Measurements from ENCODE around the gene USP5. TPM values are rescaled to one million over a fixed set of nuclear protein-coding genes. Genes with fewer than 3 reads are reported as not detected.

Gene USP5
- total RNA-seq, 1 donor from 2014 or later = 60.9 TPM

DNA sequence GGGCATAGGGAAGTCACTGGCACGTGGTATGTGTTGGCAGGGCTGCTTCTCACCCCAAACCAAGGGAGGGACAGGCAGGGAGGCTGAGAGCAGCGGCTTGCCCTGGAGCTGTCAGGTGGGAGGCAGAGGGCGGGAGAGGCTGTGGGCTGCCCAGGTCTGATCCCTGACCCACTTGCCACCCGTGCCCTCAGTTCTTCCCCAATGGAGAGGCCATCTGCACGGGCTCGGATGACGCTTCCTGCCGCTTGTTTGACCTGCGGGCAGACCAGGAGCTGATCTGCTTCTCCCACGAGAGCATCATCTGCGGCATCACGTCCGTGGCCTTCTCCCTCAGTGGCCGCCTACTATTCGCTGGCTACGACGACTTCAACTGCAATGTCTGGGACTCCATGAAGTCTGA, 6.6 kb upstream of the USP5 start:
- Histone ChIP-seq H3K27me3 (no peaks in the 10 kb centered on the region), H3K4me3 (no peak overlapping the region), H3K4me2 (no peak overlapping the region), H4K20me1 (ENCODE audit: low read depth) (peaks cover 29% of the 10 kb centered on the region), H3K36me3 (no peaks in the 10 kb centered on the region), H3K4me1 (peaks cover 20% of the 10 kb centered on the region), H2AFZ (replicated peaks) (no peak overlapping the region), H3K9me3 (ENCODE audit: low read depth) (no peaks in the 10 kb centered on the region), H3F3A (ENCODE audit: low read depth) (peaks cover 42% of the 10 kb centered on the region), H3K27ac (no peak overlapping the region), H3K9ac (no peak overlapping the region), H3K79me2 (ENCODE audit: low read depth) (peaks cover 20% of the 10 kb centered on the region)
- Mint-ChIP-seq H3K27ac (no peak overlapping the region), H3K4me1 (peaks cover 36% of the 10 kb centered on the region), H3K4me3 (no peak overlapping the region), H3K9me3 (no peaks in the 10 kb centered on the region), H3K36me3 (peaks cover 46% of the 10 kb centered on the region), H3K27me3 (ENCODE audit: insufficient read depth, low read depth) (peaks cover 9% of the 10 kb centered on the region)
- TF ChIP-seq EZH2phosphoT487 (IDR thresholded peaks at IDR 0.05) = no peak
- no peak for TF ChIP-seq EZH2 (IDR thresholded peaks at IDR 0.05)
- TF ChIP-seq, protein P1, sequence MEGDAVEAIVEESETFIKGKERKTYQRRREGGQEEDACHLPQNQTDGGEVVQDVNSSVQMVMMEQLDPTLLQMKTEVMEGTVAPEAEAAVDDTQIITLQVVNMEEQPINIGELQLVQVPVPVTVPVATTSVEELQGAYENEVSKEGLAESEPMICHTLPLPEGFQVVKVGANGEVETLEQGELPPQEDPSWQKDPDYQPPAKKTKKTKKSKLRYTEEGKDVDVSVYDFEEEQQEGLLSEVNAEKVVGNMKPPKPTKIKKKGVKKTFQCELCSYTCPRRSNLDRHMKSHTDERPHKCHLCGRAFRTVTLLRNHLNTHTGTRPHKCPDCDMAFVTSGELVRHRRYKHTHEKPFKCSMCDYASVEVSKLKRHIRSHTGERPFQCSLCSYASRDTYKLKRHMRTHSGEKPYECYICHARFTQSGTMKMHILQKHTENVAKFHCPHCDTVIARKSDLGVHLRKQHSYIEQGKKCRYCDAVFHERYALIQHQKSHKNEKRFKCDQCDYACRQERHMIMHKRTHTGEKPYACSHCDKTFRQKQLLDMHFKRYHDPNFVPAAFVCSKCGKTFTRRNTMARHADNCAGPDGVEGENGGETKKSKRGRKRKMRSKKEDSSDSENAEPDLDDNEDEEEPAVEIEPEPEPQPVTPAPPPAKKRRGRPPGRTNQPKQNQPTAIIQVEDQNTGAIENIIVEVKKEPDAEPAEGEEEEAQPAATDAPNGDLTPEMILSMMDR (IDR thresholded peaks at IDR 0.05) = no peak
- DNase-seq (ENCODE audit: low spot score) = no peak

DNA sequence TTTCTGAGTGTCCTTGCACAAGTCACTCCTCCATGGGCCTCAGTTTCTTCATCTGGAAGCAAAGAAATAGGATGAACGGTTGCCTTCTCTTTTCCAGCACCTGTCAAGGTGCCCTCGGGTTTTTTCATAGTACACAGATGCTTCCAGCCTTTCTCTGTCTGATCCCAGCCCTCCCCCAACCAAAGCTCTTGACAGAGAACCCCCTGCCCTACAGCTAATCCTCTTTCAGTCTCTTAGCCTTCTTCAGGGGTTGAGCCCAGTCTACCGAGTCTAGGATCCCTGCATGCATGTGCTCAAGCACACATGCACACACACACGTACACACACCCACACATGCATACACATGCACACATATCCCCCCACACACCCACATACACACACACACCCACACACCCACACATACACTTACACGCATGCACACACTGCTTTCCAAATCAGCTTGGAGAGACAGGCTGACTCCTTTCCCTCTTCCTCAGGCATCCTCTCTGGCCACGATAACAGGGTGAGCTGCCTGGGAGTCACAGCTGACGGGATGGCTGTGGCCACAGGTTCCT, 5.6 kb upstream of the USP5 start:
- Histone ChIP-seq H3K4me2 (no peak overlapping the region), H3K36me3 (no peaks in the 10 kb centered on the region), H3K4me3 (no peak overlapping the region), H2AFZ (replicated peaks) (no peak overlapping the region), H3F3A (ENCODE audit: low read depth) (peaks cover 43% of the 10 kb centered on the region), H3K9me3 (ENCODE audit: low read depth) (no peaks in the 10 kb centered on the region), H3K27ac (no peak overlapping the region), H4K20me1 (ENCODE audit: low read depth) (peaks cover 25% of the 10 kb centered on the region), H3K4me1 (peaks cover 12% of the 10 kb centered on the region), H3K9ac (no peak overlapping the region), H3K27me3 (no peaks in the 10 kb centered on the region), H3K79me2 (ENCODE audit: low read depth) (peaks cover 25% of the 10 kb centered on the region)
- Mint-ChIP-seq H3K4me3 (peak overlapping the region; percentile 2), H3K27ac (no peak overlapping the region), H3K9me3 (no peaks in the 10 kb centered on the region), H3K4me1 (peaks cover 40% of the 10 kb centered on the region), H3K27me3 (ENCODE audit: insufficient read depth, low read depth) (peaks cover 11% of the 10 kb centered on the region), H3K36me3 (peaks cover 48% of the 10 kb centered on the region)
- DNase-seq (ENCODE audit: low spot score) = no peak
- TF ChIP-seq EZH2phosphoT487 (IDR thresholded peaks at IDR 0.05) (no peak), EZH2 (IDR thresholded peaks at IDR 0.05) (no peak)
- TF ChIP-seq, protein P1 (IDR thresholded peaks at IDR 0.05) = no peak

DNA sequence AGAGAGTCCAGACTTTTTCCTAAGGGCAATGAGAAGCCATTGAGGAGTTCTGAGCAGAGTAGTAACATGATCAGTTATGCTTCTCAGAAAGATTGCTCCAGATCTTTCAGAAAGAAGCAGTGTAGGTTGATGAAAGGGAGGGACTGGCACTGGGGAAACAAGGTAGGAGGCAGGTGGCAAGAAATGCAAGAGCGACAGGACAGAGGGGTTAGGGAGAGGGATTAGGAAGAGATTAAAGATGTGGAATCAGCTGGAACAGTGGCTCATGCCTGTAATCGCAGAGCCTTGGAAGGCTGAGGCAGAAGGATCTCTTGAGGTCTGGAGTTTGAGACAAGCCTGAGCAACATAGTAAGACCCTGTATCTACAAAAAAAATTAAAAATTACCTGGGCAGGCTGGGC, 4.3 kb upstream of the USP5 start:
- H3K4me3 ChIP-seq = no peak overlapping the region
- no peak overlapping the region for H3K4me2 ChIP-seq
- no peak overlapping the region for H3K4me3 Mint-ChIP-seq
- H4K20me1 ChIP-seq (ENCODE audit: low read depth) = peaks cover 24% of the 10 kb centered on the region
- H3K27ac Mint-ChIP-seq = no peak overlapping the region
- H3K27me3 ChIP-seq = no peaks in the 10 kb centered on the region
- TF ChIP-seq, protein P1 (IDR thresholded peaks at IDR 0.05) = no peak
- TF ChIP-seq EZH2phosphoT487 (IDR thresholded peaks at IDR 0.05) (no peak), EZH2 (IDR thresholded peaks at IDR 0.05) (no peak)
- peaks cover 46% of the 10 kb centered on the region for H3K36me3 Mint-ChIP-seq
- no peak overlapping the region for H3K27ac ChIP-seq
- H3K4me1 ChIP-seq = peaks cover 12% of the 10 kb centered on the region
- peak overlapping the region; percentile 31 for H3K9ac ChIP-seq
- no peak overlapping the region for H2AFZ ChIP-seq (replicated peaks)
- peaks cover 25% of the 10 kb centered on the region for H3K79me2 ChIP-seq (ENCODE audit: low read depth)
- H3F3A ChIP-seq (ENCODE audit: low read depth) = peaks cover 46% of the 10 kb centered on the region
- no peak for DNase-seq (ENCODE audit: low spot score)
- H3K9me3 Mint-ChIP-seq = no peaks in the 10 kb centered on the region
- peaks cover 11% of the 10 kb centered on the region for H3K27me3 Mint-ChIP-seq (ENCODE audit: insufficient read depth, low read depth)
- peaks cover 33% of the 10 kb centered on the region for H3K4me1 Mint-ChIP-seq
- H3K9me3 ChIP-seq (ENCODE audit: low read depth) = no peaks in the 10 kb centered on the region
- no peaks in the 10 kb centered on the region for H3K36me3 ChIP-seq

Measured in neural progenitor cell (in vitro differentiated cells).